Loucy (cell line): ENCODE data around the gene INSC.

Source experiments
- H2AFZ ChIP-seq: fragments of 200-600 bp; sonication (generic); 2 replicates; pipeline ENCODE4 v1.6.0; 2016; ENCODE audit warnings: antibody characterized with exemption, mild to moderate bottlenecking, low read length, moderate library complexity
- H3F3A ChIP-seq: fragments of 200-600 bp; 2 replicates; pipeline ENCODE4 v1.6.0; 2016; ENCODE audit warnings: antibody characterized with exemption, low read depth, mild to moderate bottlenecking
- H3K27me3 ChIP-seq: fragments of 200-600 bp; sonication (generic); 2 replicates; pipeline ENCODE4 v1.6.1; 2014; ENCODE audit warnings: low read length, mild to moderate bottlenecking; ENCODE audit not compliant: insufficient read depth, poor library complexity, severe bottlenecking
- H3K36me3 ChIP-seq: fragments of 200-600 bp; sonication (generic); 2 replicates; pipeline ENCODE4 v1.6.1; 2016; ENCODE audit warnings: low read length; ENCODE audit not compliant: insufficient read depth
- H3K4me1 ChIP-seq: fragments of 200-600 bp; sonication (generic); 2 replicates; pipeline ENCODE4 v1.5.1; 2014; ENCODE audit warnings: low read length, mild to moderate bottlenecking; ENCODE audit not compliant: insufficient read depth, poor library complexity, severe bottlenecking
- H3K4me2 ChIP-seq: fragments of 200-600 bp; sonication (generic); 2 replicates; pipeline ENCODE4 v1.6.0; 2014; ENCODE audit warnings: antibody characterized with exemption, low read length, low read depth, mild to moderate bottlenecking; ENCODE audit not compliant: poor library complexity, severe bottlenecking
- H3K4me3 ChIP-seq: fragments of 200-600 bp; sonication (generic); 2 replicates; pipeline ENCODE4 v1.5.1; 2014; ENCODE audit warnings: low read length, mild to moderate bottlenecking, mixed read lengths; ENCODE audit not compliant: poor library complexity, severe bottlenecking
- H3K79me2 ChIP-seq: fragments of 200-600 bp; sonication (generic); 2 replicates; pipeline ENCODE4 v1.6.1; 2014; ENCODE audit warnings: low read length; ENCODE audit not compliant: insufficient read depth
- H3K9ac ChIP-seq: fragments of 200-600 bp; sonication (generic); 2 replicates; pipeline ENCODE4 v1.6.0; 2014; ENCODE audit warnings: mild to moderate bottlenecking, low read depth, low read length, moderate library complexity; ENCODE audit not compliant: poor library complexity, severe bottlenecking
- H3K9me2 ChIP-seq: fragments of 200-600 bp; sonication (generic); replicated peaks from 2 replicates; pipeline ENCODE4 v1.6.1; 2016; ENCODE audit warnings: low read depth, low read length, mixed read lengths
- H3K9me3 ChIP-seq: fragments of 200-600 bp; sonication (generic); 2 replicates; pipeline ENCODE4 v1.6.1; 2014; ENCODE audit warnings: mild to moderate bottlenecking, antibody characterized with exemption, low read length, low read depth; ENCODE audit not compliant: insufficient read depth
- H4K20me1 ChIP-seq: fragments of 200-600 bp; sonication (generic); 2 replicates; pipeline ENCODE4 v1.6.0; 2014; ENCODE audit warnings: antibody characterized with exemption, low read length, mild to moderate bottlenecking; ENCODE audit not compliant: insufficient read depth, poor library complexity, severe bottlenecking
- CTCF ChIP-seq: fragments of 200-600 bp; sonication (generic); conservative IDR thresholded peaks from 2 replicates; pipeline ENCODE4 v1.5.1; 2014; ENCODE audit warnings: mild to moderate bottlenecking, antibody characterized with exemption, low read length
- EZH2phosphoT487 ChIP-seq: fragments of 200-600 bp; IDR thresholded peaks from 2 replicates; pipeline ENCODE4 v1.6.1; 2018; ENCODE audit warnings: antibody characterized with exemption, mild to moderate bottlenecking, moderate library complexity, borderline replicate concordance

INSC gene

GRCh38 chr11:15201586-15201985 lies 86.9 kb downstream of the INSC start:
- H3F3A ChIP-seq = no peaks in the 10 kb centered on the region

GRCh38 chr11:15202626-15203025 lies 87.9 kb downstream of the INSC start:
- Histone ChIP-seq H3K79me2 (no peaks in the 10 kb centered on the region), H3K4me3 (no peak overlapping the region)
- TF ChIP-seq CTCF (no peak), EZH2phosphoT487 (no peak)

More at GRCh38 chr11:15201586-15201985, 86.9 kb downstream of the INSC start:
- H3K27me3 ChIP-seq = no peaks in the 10 kb centered on the region
- H3K4me1 ChIP-seq = no peaks in the 10 kb centered on the region
- no peaks in the 10 kb centered on the region for H3K79me2 ChIP-seq
- H3K4me2 ChIP-seq = no peak overlapping the region
- no peaks in the 10 kb centered on the region for H3K9me3 ChIP-seq
- no peak overlapping the region for H3K9ac ChIP-seq
- TF ChIP-seq CTCF (no peak), EZH2phosphoT487 (no peak)
- H3K36me3 ChIP-seq = no peaks in the 10 kb centered on the region
- H3K9me2 ChIP-seq = no peaks in the 10 kb centered on the region
- H3K4me3 ChIP-seq = no peak overlapping the region
- H2AFZ ChIP-seq = no peak overlapping the region
- no peaks in the 10 kb centered on the region for H4K20me1 ChIP-seq

GRCh38 chr11:15204711-15205110 lies 90.0 kb downstream of the INSC start:
- no peak for TF ChIP-seq CTCF
- no peak for TF ChIP-seq EZH2phosphoT487
- H4K20me1 ChIP-seq = no peaks in the 10 kb centered on the region
- H3K27me3 ChIP-seq = no peaks in the 10 kb centered on the region
- no peak overlapping the region for H2AFZ ChIP-seq
- no peaks in the 10 kb centered on the region for H3K4me1 ChIP-seq
- no peaks in the 10 kb centered on the region for H3K36me3 ChIP-seq
- H3K4me2 ChIP-seq = no peak overlapping the region
- H3F3A ChIP-seq = no peaks in the 10 kb centered on the region
- no peak overlapping the region for H3K9ac ChIP-seq
- no peaks in the 10 kb centered on the region for H3K9me3 ChIP-seq
- no peaks in the 10 kb centered on the region for H3K9me2 ChIP-seq
- H3K79me2 ChIP-seq = no peaks in the 10 kb centered on the region
- H3K4me3 ChIP-seq = no peak overlapping the region

More at GRCh38 chr11:15202626-15203025, 87.9 kb downstream of the INSC start:
- Histone ChIP-seq H3K36me3 (no peaks in the 10 kb centered on the region), H3K4me2 (no peak overlapping the region), H3K9ac (no peak overlapping the region), H3K27me3 (no peaks in the 10 kb centered on the region), H2AFZ (no peak overlapping the region), H3K9me3 (no peaks in the 10 kb centered on the region), H3K9me2 (no peaks in the 10 kb centered on the region), H3K4me1 (no peaks in the 10 kb centered on the region), H3F3A (no peaks in the 10 kb centered on the region), H4K20me1 (no peaks in the 10 kb centered on the region)
